ENCODE data around the gene MANEA. TPM values are rescaled to one million over a fixed set of nuclear protein-coding genes. Genes with fewer than 3 reads are reported as not detected.

MANEA gene
- total and polyA plus RNA-seq, 2 of the 8 experiments (the other 6 are each of a cell fraction or from before 2014, with no cell fraction given): 2.8 to 10.4 TPM

DNA sequence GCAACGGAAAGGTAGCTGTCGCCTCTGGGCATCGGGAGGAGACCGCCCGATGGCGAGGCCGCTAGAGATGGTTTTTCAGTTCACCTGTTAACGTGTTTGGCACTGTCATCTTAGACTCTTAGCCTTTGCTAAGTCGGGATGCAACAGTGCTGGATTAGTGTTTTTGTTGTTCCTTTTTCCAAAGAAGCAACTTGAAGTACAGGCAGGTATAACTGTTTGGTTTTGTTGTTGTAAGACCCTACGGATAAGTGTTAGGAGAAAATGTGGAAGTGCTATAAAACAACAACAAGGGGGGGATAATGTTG lies 723 bp downstream of the MANEA start (continued):
- no peak for TF ChIP-seq NRF1 (IDR thresholded peaks at IDR 0.05; ENCODE audit: low read depth, low read length)
- TF ChIP-seq, protein P1, sequence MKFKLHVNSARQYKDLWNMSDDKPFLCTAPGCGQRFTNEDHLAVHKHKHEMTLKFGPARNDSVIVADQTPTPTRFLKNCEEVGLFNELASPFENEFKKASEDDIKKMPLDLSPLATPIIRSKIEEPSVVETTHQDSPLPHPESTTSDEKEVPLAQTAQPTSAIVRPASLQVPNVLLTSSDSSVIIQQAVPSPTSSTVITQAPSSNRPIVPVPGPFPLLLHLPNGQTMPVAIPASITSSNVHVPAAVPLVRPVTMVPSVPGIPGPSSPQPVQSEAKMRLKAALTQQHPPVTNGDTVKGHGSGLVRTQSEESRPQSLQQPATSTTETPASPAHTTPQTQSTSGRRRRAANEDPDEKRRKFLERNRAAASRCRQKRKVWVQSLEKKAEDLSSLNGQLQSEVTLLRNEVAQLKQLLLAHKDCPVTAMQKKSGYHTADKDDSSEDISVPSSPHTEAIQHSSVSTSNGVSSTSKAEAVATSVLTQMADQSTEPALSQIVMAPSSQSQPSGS (IDR thresholded peaks at IDR 0.05; ENCODE audit: low read length): no peak
- no peak for TF ChIP-seq KDM1A (IDR thresholded peaks at IDR 0.05; ENCODE audit: borderline replicate concordance, low read length)
- no peak for TF ChIP-seq EZH2 (IDR thresholded peaks at IDR 0.05; ENCODE audit: low read depth, low read length, severe bottlenecking)
- TF ChIP-seq RAD21 (IDR thresholded peaks at IDR 0.05 in 1 of 2, conservative IDR thresholded peaks at IDR 0.05 in 1 of 2; ENCODE audit: low read depth in 2 of 2, low read length in 2 of 2): no peak
- no peak for TF ChIP-seq E2F6 (IDR thresholded peaks at IDR 0.05)
